Measurements from ENCODE around the gene TPI1. TPM values are rescaled to one million over a fixed set of nuclear protein-coding genes. Genes with fewer than 3 reads are reported as not detected.

TPI1 gene
- total and polyA plus RNA-seq, 4 donors: 190 to 547 (median 396) TPM

DNA sequence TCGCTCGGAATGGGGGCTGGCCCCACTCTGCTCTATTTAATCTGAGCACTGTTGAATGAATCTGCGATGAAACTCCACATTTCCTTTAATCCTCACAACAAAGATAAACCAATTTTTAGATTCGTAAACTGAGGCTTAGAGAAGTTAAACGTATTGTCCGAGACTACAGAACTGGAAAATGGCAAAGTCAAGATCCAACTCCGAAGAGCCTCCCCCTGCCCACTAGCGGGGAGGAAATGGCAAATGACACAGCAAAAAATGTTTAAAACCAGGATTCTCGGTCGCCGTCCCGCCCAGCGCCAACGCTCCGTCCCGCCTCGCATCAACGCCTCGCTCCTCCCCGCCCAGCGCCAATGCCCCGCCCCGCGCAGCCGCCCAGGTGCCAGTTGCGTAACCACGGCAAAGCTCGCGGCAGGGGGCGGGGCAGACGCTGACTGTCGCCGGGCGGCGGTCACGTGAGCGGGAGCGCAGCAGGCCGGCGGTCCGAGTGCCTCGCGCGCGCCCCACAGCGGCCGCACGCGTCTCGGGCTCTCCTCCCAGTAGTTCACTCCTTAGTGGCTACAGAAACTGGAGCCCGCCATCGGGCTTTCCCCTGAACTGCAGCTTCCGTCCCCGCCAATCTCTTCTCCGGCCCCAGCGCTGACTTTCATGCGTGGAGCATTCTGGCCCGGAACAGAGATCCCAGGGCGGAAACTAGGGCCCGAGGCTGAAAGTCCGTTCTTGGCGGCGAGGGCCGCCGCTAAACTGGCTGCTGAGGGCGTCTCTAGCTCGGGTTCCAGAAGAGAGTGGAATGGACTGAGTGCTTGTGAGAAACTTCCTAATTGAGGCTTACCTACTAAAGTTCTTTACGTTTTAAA lies 23.7 kb downstream of the TPI1 start:
- Histone ChIP-seq H3K9me3 (ENCODE audit: control insufficient read depth in 4 of 4, low read length in 3 of 4) (no peaks in the 10 kb centered on the region), H3K4me1 (ENCODE audit: control insufficient read depth in 4 of 4, insufficient read depth in 4 of 4, low read length in 3 of 4) (peaks cover 2 to 14% (median 8%) of the 10 kb centered on the region in 4 donors), H3K9ac (ENCODE audit: low read depth in 1 of 2, low read length in 2 of 2) (peak overlapping the region; percentile 85 to 96), H3K27ac (ENCODE audit: low read depth in 1 of 2, low read length in 2 of 2) (peak overlapping the region; percentile 91 to 95), H3K4me3 (ENCODE audit: low read depth in 1 of 3, low read length in 3 of 3) (peak overlapping the region; percentile 43 to 73 (median 68)), H3K36me3 (ENCODE audit: control insufficient read depth in 4 of 4, insufficient read depth in 3 of 4, low read depth in 1 of 4, low read length in 3 of 4) (no peaks in the 10 kb centered on the region), H3K27me3 (ENCODE audit: control insufficient read depth in 4 of 4, insufficient read depth in 4 of 4, low read length in 3 of 4) (no peaks in the 10 kb centered on the region)
- DNase-seq (ENCODE audit: low spot score): peak; percentile 99
- TF ChIP-seq SP1 (IDR thresholded peaks at IDR 0.05) (peak; percentile 53), GABPA (IDR thresholded peaks at IDR 0.05 in 1 of 2, conservative IDR thresholded peaks at IDR 0.05 in 1 of 2) (peak; percentile 18 to 22), CTCF (IDR thresholded peaks at IDR 0.05; ENCODE audit: low read depth, low read length, missing input control) (peak; percentile 85), HNF4A (conservative IDR thresholded peaks at IDR 0.05) (peak in 1 of 2 donors; percentile 47), RXRA (IDR thresholded peaks at IDR 0.05) (no peak), FOXA2 (IDR thresholded peaks at IDR 0.05) (no peak), JUND (IDR thresholded peaks at IDR 0.05) (no peak), TAF1 (conservative IDR thresholded peaks at IDR 0.05) (peak; percentile 82), EGR1 (IDR thresholded peaks at IDR 0.05; ENCODE audit: low read depth in 2 of 2) (no peak), HNF4G (IDR thresholded peaks at IDR 0.05) (no peak), RAD21 (IDR thresholded peaks at IDR 0.05) (peak; percentile 62), NR2F2 (IDR thresholded peaks at IDR 0.05) (no peak), YY1 (IDR thresholded peaks at IDR 0.05) (peak; percentile 76), FOXA1 (IDR thresholded peaks at IDR 0.05) (peak; percentile 13)
- TF ChIP-seq, protein P1, sequence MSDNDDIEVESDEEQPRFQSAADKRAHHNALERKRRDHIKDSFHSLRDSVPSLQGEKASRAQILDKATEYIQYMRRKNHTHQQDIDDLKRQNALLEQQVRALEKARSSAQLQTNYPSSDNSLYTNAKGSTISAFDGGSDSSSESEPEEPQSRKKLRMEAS (IDR thresholded peaks at IDR 0.05): no peak
- TF ChIP-seq, protein P2, sequence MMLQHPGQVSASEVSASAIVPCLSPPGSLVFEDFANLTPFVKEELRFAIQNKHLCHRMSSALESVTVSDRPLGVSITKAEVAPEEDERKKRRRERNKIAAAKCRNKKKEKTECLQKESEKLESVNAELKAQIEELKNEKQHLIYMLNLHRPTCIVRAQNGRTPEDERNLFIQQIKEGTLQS (IDR thresholded peaks at IDR 0.05): no peak
- TF ChIP-seq, protein P3, sequence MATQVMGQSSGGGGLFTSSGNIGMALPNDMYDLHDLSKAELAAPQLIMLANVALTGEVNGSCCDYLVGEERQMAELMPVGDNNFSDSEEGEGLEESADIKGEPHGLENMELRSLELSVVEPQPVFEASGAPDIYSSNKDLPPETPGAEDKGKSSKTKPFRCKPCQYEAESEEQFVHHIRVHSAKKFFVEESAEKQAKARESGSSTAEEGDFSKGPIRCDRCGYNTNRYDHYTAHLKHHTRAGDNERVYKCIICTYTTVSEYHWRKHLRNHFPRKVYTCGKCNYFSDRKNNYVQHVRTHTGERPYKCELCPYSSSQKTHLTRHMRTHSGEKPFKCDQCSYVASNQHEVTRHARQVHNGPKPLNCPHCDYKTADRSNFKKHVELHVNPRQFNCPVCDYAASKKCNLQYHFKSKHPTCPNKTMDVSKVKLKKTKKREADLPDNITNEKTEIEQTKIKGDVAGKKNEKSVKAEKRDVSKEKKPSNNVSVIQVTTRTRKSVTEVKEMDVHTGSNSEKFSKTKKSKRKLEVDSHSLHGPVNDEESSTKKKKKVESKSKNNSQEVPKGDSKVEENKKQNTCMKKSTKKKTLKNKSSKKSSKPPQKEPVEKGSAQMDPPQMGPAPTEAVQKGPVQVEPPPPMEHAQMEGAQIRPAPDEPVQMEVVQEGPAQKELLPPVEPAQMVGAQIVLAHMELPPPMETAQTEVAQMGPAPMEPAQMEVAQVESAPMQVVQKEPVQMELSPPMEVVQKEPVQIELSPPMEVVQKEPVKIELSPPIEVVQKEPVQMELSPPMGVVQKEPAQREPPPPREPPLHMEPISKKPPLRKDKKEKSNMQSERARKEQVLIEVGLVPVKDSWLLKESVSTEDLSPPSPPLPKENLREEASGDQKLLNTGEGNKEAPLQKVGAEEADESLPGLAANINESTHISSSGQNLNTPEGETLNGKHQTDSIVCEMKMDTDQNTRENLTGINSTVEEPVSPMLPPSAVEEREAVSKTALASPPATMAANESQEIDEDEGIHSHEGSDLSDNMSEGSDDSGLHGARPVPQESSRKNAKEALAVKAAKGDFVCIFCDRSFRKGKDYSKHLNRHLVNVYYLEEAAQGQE (IDR thresholded peaks at IDR 0.05): peak; percentile 94
- TF ChIP-seq, protein P4, sequence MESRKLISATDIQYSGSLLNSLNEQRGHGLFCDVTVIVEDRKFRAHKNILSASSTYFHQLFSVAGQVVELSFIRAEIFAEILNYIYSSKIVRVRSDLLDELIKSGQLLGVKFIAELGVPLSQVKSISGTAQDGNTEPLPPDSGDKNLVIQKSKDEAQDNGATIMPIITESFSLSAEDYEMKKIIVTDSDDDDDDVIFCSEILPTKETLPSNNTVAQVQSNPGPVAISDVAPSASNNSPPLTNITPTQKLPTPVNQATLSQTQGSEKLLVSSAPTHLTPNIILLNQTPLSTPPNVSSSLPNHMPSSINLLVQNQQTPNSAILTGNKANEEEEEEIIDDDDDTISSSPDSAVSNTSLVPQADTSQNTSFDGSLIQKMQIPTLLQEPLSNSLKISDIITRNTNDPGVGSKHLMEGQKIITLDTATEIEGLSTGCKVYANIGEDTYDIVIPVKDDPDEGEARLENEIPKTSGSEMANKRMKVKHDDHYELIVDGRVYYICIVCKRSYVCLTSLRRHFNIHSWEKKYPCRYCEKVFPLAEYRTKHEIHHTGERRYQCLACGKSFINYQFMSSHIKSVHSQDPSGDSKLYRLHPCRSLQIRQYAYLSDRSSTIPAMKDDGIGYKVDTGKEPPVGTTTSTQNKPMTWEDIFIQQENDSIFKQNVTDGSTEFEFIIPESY (IDR thresholded peaks at IDR 0.05): no peak
- 2% methylated on average over 68 of the region's 68 CpGs for WGBS

All from liver (tissue), 9 donors.